Suprapubic skin (tissue), 3 donors: ENCODE results near the gene COX7A1.

Experiments
- CTCF ChIP-seq, 2 donors: fragments of 200-600 bp in 1 of 2; fragments of 450-650 bp in 1 of 2; sonication (generic) in 1 of 2; IDR thresholded peaks; one replicate each; pipeline ENCODE4 v1.5.1; 2016 to 2019; ENCODE audit warnings: antibody characterized with exemption in 2 of 2, mild to moderate bottlenecking in 1 of 2, moderate library complexity in 1 of 2
- POLR2A ChIP-seq, 2 donors: fragments of 450-650 bp; IDR thresholded peaks; one replicate each; pipeline ENCODE4 v1.6.1; 2017; ENCODE audit warnings: antibody characterized with exemption in 2 of 2, mild to moderate bottlenecking in 2 of 2, moderate library complexity in 2 of 2

- TF ChIP-seq CTCF (IDR thresholded peaks at IDR 0.05) (no peak), POLR2A (IDR thresholded peaks at IDR 0.05) (no peak)
These were observed 13.2 kb downstream of the COX7A1 start for GRCh38 chr19:36139120-36139472.
